ENCODE measurements around the gene RACGAP1.

The RACGAP1 gene

DNA sequence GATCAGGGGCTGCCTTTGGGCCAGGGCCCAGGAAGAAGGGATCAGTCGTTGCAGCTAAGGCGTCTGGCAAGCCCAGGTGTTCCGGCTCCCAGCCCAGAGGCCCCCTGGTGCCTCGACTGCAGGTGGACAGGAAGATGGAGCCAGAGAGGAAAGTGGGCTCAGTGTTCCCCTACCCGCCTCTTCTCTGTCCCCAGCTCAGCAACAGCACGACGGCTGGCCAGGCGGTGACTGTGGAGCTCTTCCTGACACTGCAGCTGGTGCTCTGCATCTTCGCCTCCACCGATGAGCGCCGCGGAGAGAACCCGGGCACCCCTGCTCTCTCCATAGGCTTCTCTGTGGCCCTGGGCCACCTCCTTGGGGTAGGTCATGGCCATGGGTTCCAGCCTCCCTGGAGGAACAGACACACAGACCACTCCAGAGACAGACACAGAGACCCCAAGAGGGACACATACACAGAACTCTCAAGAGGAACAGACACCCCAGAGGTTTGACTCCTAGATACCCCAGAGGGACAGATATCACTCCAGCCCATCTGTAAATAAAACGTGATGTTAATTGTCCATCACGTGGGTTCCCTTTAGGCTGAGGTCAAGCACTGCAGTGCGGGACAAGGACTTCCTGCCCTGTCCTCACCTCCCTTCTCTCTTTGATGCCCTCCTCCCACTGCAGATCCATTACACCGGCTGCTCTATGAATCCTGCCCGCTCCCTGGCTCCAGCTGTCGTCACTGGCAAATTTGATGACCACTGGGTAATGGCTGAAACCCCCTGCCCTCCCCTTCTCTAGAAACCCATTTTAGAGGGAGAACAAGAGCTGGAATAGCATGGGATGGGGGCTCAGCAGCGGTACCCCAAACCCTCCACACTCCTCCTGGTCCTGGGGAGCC lies 71.1 kb downstream of the RACGAP1 start:
- no peak for DNase-seq

DNA sequence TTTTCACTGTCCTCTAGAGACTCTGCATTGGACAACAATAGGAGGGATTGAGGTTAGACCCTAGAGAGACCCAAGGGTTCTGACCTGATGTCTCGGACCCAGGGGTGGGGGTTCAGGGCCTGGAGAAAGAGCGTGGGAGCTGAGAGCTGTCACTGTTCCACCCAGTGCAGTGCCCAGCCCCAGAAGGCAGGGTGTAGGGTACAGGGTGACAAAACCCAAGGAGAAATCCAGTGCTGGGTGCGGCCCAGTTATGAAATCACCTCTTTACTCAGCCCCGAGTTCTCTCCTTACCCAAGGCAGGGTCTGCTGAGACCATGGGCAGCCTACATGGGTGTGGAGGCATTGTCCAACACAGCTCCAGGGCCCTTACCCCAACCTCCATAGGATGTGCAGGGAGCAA lies 72.1 kb downstream of the RACGAP1 start:
- DNase-seq: no peak

DNA sequence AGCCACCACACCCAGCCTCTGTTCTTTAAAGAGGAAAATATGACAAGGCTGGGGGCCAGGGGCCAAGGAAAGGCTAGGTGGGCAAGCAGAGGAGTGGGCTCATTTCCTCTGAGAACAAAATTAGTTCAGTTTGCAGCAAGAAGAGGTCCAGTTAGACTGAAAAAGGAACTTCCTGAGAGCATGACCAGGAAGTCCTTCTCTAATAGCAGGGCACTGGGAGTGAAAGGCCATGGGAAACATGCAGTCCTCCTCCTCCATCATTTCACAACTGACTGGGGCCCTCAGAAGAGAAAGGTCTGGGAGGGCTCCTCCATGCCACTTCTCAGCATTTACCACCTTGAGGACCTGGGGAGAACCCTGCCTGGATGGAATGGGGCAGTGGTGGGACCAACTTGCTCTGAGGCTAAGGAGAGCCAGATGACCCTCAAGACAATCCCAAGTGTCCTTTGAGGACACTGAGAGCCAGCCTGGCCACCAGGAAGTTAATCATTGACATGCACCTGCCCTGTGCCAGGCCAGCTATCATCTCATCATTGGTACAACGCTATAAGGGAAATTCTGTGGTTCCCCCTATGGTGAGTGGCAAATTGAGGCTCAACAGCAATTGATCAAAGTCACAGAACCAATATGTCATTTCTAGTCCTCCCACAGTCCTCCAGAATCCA lies 72.8 kb downstream of the RACGAP1 start:
- no peak for DNase-seq

DNA sequence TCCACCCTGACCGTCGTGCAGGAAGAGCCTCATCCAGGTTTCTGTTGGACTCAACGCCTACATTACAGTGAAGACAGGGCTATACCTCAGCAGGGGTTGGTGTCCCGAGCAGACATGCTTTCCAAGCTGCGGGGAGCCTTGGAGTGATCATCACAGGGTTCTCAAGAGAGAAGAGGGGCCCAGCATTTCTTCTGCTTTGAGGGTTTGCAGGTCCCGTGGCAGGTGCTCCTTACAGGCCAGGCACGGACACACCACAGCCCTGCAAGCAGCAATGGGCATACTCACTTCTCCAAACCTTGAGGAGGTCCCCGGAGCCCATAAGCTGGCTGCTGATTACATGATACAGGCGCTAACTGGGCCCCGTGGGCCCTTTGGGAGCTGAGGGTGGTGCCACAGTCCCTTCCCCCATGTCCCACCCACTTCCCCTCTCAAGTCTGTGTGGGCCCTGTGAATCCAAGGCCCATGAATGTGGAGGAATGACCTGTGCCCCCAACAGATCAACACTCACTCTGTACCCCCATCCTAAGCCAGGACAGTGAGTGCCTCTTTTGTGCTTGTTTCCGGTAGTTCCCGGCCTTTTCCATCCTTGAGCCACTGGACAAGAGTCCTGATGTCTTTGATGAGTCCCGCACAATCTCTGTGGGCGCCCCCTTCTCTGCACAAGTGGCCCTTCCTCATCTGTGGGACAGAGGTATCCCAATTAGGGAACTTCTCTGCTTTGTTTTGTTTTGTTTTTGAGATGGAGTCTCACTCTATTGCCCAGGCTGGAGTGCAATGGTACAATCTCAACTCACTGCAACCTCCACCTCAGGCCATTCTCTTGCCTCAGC lies 73.7 kb downstream of the RACGAP1 start:
- DNase-seq: no peak

DNA sequence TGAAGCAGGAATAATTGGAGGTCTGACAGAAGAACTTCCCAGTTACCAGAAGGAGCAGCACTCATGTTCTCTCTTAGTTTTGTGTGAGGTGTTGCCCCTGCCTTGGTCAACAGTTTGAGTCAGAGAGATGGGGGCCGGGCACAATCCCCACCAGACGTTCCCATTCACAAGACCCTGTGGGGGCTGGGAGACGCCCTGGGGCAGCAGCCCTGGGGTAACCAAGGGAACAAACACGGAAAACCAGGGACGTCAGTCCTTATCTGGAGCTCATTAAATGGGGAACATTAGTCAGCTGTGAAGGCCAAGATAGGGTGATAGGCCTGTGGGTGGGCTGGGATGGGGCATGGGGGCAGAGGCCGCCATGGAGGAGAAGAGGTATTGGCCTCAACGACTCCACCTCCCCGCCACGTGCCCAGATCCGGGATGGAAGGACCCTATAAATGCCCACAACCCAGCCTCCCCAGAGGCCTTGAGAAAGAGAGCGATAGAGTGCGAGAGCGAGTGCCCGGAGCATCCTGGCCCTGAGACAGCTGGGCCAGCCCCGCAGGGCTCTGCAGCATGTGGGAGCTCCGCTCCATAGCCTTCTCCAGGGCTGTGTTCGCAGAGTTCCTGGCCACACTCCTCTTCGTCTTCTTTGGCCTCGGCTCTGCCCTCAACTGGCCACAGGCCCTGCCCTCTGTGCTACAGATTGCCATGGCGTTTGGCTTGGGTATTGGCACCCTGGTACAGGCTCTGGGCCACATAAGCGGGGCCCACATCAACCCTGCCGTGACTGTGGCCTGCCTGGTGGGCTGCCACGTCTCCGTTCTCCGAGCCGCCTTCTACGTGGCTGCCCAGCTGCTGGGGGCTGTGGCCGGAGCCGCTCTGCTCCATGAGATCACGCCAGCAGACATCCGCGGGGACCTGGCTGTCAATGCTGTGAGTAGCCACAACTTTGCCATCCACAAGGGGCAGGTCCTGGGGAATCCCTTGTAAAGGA lies 74.7 kb downstream of the RACGAP1 start, which contains the start of gene AQP2:
Gene AQP2 (plus strand): TSS at position 465 of the 979 bp plus-strand sequence. CDS start 94 bp downstream, at position 559.
- DNase-seq: no peak

DNA sequence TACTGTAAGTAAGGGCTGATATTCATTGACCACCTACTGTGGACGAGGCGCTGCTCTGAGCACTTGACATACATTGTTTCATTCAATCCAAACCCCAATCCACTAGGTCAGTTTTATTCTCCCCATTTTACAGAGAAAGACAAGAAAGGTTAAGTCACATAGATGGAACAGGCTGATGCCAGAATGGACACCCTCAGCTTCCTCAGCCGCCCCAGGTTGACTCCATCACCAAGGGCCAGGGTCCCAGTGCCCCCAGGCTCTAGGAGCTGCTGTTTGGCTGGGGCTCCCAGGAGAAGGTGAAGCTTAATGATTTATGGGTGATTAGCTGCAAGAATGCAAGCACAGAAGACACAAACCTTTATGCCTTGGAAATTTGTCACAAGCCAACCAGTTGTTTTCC lies 75.4 kb downstream of the RACGAP1 start:
- no peak for DNase-seq

DNA sequence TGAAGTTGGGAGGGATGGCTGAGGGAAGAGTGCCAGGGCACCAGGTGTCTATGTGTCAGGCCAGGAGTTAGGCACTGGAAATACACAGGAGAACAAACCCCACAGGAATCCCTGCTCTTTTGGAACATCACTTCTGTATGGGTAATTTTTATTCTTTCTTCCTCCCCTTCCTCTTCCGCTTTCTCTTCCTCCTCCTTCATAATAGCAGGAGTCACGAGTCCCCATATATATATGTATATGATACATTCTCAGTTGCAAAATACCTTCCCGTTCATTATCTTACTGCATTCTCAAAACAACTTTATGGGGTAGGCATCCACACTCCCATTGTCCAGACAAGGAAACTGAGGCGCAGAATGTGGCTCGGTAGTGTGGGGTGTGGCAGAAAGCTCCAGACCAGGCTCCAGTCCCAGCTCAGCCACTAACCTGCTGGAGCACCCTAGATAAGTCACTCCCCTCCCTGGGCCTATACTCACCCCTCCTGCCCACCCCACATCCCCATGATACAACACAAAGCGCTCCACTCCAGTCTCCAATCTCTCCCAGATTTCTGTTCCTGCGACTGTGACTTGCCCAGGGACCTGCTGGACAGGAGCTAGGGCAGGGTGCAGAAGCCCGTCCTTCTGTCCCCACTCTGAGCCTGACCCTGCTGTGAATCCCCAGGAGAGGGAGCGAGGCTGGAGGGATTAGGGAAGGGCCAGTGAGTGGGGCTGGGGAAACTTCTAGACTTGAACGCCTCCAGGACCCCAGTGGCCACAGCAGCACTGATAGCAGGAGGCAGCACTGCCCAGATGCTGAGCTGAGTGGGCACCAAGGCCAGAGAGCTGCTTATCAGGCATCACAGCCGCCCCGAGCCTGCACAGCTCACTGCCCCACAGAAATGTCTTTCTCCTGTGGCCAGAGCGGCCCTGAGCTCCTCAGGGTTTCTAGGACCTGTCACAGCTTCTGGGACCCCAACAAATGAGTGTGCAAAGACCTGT lies 76.1 kb downstream of the RACGAP1 start:
- no peak for DNase-seq

DNA sequence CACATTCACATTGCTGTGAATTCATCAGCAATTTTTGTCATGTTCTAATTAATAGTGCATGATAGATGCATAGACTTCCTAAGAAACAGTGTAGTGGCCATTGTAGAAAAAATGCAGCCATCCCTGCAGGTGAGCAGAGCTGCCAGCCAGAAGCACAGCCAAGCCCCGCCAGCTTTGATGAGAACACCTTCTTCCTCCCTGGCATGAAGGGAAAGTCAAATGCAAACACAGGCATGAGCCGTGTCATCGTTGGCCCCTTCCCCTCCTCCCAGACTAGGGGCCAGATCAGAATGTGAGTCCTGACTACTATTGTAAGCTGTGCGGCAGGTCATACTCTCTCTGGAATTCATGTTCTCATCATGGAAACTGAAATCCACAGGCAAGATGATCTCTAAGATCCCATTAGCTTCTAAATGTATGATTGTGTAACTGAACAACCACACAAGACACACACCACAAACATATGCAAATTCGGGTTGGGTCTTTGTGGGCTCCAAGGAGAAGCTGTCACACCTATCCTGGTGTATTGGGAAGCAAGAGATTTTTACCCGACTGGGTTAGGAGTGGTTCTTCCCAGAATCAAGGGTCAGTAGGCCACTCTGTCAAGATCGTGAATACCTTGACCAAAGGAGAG lies 77.6 kb downstream of the RACGAP1 start:
- DNase-seq: no peak

DNA sequence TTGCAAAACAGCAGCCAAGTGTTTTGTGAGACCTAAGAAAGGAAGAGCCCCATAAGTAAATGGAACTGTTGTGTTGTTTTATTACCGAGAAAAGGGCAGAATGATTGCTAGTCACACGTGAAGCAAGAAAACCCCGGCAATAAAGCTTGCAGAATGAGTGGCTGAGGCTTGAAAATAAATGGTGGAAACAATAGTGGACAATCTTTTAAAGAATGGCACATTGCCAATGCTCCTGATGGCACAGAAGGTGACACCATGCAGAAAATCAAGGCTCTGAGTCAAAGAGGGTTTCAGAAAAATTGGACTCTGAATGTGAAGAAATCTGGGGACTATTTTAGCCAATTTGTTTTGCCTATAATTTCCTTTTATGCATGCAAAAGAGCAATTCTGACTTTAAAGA lies 78.8 kb downstream of the RACGAP1 start:
- no peak for DNase-seq

DNA sequence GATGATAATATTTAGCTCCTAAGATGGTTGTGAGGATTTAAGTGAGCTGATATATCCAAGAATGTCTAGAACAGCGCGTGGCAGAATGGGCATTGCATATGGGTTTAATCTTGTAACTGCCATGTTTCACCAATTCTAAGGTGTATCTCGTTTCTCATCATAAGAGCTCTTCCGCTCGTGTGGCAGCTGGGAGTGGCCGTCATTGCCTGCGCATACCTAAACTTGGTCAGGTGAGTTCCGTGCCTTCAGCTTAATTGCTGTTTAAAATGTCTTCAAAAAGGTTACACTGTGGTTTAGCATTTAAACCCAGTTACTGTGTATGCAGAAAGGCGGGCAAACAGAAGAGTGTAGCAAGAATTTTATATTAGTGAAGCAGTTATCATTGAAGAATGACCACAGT lies 79.2 kb downstream of the RACGAP1 start:
- no peak for DNase-seq

DNA sequence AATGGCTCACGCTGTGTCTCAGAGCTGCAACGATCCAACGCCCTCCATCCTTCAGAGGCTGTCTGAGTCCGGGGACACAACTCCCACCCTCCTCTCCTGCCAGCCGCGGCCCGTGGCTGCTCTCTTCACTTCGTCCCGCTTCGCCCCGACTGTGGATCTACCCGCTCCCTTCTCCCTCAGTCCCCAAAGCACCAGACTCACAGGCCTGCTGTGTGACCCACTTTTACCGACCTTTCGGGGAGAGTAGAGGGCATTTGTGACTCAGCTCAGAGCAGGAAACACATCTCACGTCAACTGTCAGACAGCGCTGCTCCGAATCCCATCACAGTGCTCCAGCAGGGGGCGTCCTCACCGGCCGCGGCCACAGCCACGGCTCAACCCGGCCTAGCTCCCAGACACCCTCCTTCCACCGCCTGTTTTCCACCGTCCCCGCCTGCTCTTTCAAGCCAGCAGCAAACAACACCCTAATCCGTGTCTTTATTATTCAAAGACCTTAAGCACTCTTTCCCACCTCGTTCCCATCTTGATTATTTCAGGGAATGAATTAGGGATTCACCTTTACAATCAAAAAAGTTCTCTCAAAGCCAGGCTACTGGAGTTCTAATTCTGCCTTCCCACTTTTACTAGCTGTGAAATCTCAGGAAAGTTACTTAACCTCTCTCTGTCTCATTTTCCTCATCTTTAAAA lies 79.8 kb downstream of the RACGAP1 start:
- no peak for DNase-seq

DNA sequence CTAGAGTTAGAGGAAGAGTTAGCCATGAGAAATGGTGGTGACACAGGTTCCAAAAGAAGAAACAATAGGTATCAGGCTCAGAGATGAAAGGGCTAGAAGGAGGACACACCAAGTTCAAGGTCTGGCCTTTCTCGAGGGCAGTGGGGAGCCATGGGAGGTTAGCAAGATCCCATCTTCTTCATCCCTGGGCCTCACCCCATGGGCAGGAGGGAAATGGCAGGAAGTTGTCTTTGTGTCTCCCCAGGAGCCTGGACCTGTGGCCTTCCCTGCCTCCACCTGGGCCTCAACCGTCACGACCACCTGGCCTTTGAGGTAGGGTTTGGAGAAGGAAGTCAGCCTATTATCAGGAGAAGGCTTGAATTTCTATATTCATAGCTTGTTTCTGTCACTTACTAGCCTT lies 80.6 kb downstream of the RACGAP1 start:
- no peak for DNase-seq

DNA sequence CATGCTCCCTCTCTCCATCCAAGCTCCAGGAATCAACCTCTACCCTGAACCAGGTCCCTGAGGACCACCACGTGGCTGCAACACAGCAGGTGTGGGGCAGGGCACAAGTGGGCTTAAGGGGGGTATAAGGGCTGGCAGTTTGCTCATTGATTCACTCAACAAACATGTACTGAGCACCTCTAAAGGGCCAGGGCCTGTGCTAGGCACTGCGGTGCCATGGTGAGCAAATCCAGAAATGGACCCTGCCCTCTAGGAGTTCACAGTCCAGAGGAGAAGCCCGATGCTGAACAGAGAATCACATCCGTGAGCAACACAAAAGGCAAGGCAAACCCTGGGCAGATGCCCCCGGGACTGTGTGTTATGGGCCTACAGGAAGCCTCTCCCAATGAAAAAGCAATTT lies 81.2 kb downstream of the RACGAP1 start:
- peak; percentile 5 for DNase-seq

DNA sequence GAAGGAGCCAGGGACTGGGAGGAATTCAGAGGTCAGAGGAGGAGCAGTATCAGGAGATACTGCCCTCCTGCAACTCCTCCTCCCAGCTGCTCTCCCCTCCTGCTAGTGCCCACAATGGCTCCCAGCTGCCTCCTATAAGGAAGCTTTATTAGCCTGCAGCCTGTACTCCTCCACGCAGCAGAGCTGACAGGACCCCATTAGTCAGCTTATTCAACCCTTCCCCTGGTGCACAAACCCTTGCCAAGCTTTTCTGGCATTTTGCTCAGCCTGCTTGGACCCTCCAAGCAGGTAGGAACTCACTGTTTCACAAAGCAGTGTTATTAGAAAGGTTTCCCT lies 81.7 kb downstream of the RACGAP1 start:
- DNase-seq: no peak

DNA sequence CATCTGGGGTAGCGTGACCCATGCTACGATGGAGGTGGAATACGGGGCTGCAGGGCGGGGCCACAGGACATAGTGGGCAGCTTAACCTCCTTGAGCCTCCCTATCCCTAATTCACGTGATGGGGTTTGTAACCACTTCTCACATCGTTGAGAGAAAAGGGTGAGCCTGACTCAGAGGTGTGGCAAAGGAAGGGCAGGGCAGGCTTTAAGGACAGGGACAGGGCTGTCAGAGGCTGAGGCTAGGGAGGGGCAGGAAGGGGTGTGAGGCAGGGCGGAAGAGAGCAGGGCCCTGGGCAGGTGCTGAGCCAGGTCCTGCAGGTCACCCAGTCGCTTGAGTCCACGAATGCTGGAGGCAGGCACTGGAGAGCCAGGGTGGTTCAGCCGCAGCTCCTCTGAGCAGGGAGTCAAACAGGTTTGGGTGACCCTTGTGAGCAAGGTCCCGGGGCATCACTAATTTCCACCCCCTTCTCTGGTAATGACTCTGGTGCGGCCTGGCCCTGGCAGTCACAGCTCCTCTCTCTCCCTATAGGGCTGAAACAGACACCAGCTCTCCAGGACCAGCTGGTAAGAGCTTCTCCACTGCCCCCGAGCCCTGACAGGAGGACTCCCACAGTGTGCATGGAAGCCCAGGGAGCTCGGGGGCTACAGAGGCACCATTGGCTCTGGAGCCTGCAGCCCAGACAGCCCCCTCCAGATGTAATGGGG lies 82.2 kb downstream of the RACGAP1 start:
- DNase-seq: peak; percentile 13

DNA sequence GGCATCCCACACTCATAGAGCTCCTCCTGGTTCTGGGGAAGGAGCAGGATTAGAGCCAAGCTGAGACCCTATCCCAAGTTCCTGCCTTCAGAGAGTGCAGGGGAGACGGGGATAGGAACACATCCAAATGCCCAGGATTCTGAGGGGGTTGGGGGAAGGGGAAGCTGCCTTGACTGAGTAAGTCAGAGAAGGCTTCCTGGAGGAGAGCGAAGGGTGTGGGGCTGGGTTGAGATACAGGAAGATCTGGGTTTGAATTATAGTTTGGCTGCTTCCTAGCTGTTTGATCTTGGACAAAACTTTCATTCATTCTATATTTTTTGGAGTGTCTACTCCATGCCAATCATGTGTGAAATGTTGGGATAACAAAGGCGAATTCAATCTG lies 82.8 kb downstream of the RACGAP1 start:
- DNase-seq: no peak

DNA sequence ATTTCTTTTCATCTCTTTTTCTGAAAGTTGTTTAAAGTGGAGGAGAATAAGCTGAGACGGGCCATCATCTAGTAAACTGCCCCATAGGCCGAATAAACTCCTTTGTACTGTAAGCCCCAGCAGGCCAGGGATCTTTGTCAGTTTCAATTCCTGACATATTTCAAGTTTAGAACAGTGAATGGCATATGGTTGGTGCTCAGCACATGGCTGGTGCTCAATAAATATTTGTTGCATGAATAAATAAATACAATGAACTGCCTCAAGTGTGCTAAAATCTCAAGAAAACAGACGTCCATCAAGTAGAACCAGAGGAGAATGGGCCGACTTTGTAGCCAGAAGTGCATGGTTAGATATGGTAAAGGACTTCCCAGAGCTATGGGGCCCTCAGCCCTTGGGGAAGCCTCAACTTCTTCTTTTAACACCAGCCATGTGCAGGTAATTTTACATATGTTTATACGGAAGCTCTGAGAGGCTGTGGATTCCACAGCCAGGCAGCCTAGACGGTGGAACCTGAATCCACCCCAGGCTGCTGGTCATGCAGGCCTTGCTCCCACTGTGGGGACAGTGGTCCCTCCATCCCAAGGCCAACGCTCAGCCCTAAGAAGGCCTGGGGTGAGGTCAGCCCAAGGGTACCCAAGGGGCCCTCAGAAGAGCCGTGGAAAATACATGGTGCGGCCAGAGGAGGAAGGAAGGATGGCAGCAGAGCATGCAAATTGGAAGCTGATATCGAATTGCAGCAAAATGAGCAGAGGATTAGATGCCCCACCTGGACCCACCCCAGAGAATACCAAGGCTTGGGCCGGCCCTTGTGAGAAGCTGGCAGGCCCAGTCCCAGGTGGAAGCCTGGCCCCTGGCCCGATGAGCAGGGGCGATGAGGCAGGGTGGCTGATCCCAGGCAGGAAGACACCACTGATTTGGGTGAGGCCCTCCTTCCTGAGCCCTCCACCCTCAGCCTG lies 83.5 kb downstream of the RACGAP1 start:
- DNase-seq: peak; percentile 79

DNA sequence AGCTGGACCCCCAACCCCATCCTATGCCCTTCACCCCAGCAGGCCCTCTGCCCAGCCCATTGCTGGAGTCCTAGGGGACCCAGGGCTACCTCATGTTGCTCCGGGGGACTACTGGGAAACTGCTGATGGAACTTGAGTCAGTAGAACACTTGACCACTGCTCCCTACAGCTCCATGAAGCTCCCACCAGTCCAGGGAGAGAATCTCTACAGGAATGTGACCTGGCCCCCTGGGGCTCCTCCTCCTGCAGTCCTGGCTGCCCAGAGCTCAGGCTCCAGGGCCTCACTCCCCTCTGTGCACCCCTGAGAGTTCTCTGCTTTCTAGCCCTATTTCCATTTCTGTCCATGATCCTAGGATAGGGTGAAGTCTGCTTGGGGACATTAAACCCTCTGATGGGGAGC lies 85.6 kb downstream of the RACGAP1 start:
- no peak for DNase-seq

Data from NCI-H2171 treated with DMSO at 0.1 percent for 48 hours (cell line).